K562 (cell line): ENCODE measurements around the gene PCP4L1. TPM values are rescaled to one million over a fixed set of nuclear protein-coding genes. Genes with fewer than 3 reads are reported as not detected.

Experiments used
- CBX5 ChIP-seq: IDR thresholded peaks from 2 replicates; pipeline ENCODE4 v1.6.1; 2014; ENCODE audit warnings: low read depth, borderline replicate concordance
- CHCHD3 ChIP-seq: fragments of 250-450 bp; sonication (Bioruptor Pico); IDR thresholded peaks from 2 replicates; pipeline ENCODE4 v2.1.2; 2022; ENCODE audit warnings: mild to moderate bottlenecking
- CREB3 ChIP-seq: fragments of 450-650 bp; conservative IDR thresholded peaks from 2 replicates; pipeline ENCODE4 v1.6.1; 2016; ENCODE audit warnings: missing genetic modification characterization, low read depth, mild to moderate bottlenecking, missing compliant biosample characterization, moderate library complexity
- E2F3 ChIP-seq: fragments of 250-450 bp; sonication (Bioruptor Pico); IDR thresholded peaks from 2 replicates; pipeline ENCODE4 v1.4.0; 2020; ENCODE audit warnings: mild to moderate bottlenecking
- E4F1 ChIP-seq: fragments of 250-450 bp; sonication (Bioruptor Pico); IDR thresholded peaks from 2 replicates; pipeline ENCODE4 v1.5.0; 2021; ENCODE audit warnings: mild to moderate bottlenecking, borderline replicate concordance
- FOXJ3 ChIP-seq: sonication (generic); formaldehyde crosslinking; IDR thresholded peaks from 2 replicates; pipeline ENCODE4 v1.4.0; 2020; ENCODE audit warnings: mild to moderate bottlenecking, missing genetic modification reagents
- KDM1A ChIP-seq, 2 experiments: fragments of 450-650 bp; IDR thresholded peaks; 2 replicates each; pipeline ENCODE4 v1.6.1; 2016; ENCODE audit warnings: mild to moderate bottlenecking in 2 of 2
- KLF1 ChIP-seq: fragments of 450-650 bp; IDR thresholded peaks from 2 replicates; pipeline ENCODE4 v1.6.1; 2016; ENCODE audit warnings: missing genetic modification characterization, missing compliant biosample characterization
- MAFF ChIP-seq: IDR thresholded peaks from 2 replicates; pipeline ENCODE4 v1.6.1; 2012; ENCODE audit warnings: low read length, improper control_type of control experiment
- NFE2 ChIP-seq: IDR thresholded peaks from 2 replicates; pipeline ENCODE4 v1.6.1; 2014; ENCODE audit warnings: antibody characterized with exemption, low read depth
- POLR3G ChIP-seq: IDR thresholded peaks from 2 replicates; pipeline ENCODE4 v1.6.1; 2011; ENCODE audit not compliant: insufficient read length, insufficient replicate concordance; ENCODE audit errors: extremely low read depth
- RAD21 ChIP-seq, 2 experiments: fragments of 250-450 bp in 1 of 2; fragments of 450-650 bp in 1 of 2; sonication (Bioruptor Pico) in 1 of 2; formaldehyde crosslinking in 1 of 2; IDR thresholded peaks in 1 of 2; conservative IDR thresholded peaks in 1 of 2; 2 replicates each; pipeline versions ENCODE4 v1.4.0 to v1.8.0; 2020 to 2022; ENCODE audit warnings: mild to moderate bottlenecking in 2 of 2, moderate library complexity in 1 of 2
- RERE ChIP-seq: sonication (generic); formaldehyde crosslinking; IDR thresholded peaks from 2 replicates; pipeline ENCODE4 v1.8.0; 2023; ENCODE audit warnings: missing genetic modification reagents, mild to moderate bottlenecking, borderline replicate concordance
- ZBTB17 ChIP-seq: fragments of 450-650 bp; formaldehyde crosslinking; IDR thresholded peaks from 2 replicates; pipeline ENCODE4 v1.4.0; 2020; ENCODE audit warnings: mild to moderate bottlenecking
- ZBTB49 ChIP-seq: sonication (generic); formaldehyde crosslinking; IDR thresholded peaks from 2 replicates; pipeline ENCODE4 v1.8.0; 2022; ENCODE audit warnings: missing genetic modification reagents, mild to moderate bottlenecking, borderline replicate concordance
- ZFP30 ChIP-seq: fragments of 250-450 bp; sonication (Bioruptor Pico); IDR thresholded peaks from 2 replicates; pipeline ENCODE4 v1.8.0; 2022; ENCODE audit warnings: moderate library complexity, mild to moderate bottlenecking, inconsistent platforms, borderline replicate concordance
- ZNF24 ChIP-seq: fragments of 450-650 bp; IDR thresholded peaks from 2 replicates; pipeline ENCODE4 v1.6.1; 2016
- ZNF695 ChIP-seq: fragments of 450-650 bp; formaldehyde crosslinking; IDR thresholded peaks from 2 replicates; pipeline ENCODE4 v1.4.0; 2020; ENCODE audit warnings: mild to moderate bottlenecking, moderate library complexity
- polyA plus RNA-seq, 8 experiments: library from polyadenylated mRNA; depleted of rRNA in 4 of 8; stranded (reverse) in 5 of 8; unstranded in 3 of 8; fragments of >200 nt; fragmentation: Nextera tagmentation in 2 of 8; fragmentation: Illumina TruSeq in 1 of 8; extraction: Ambion mirVana in 2 of 8; extraction: Trizol in 1 of 8; gene quantifications; 2 replicates each; pipeline versions ENCODE4 v1.2.1 to v1.2.3, GENCODE V29; 2011 to 2014; ENCODE audit warnings: inconsistent platforms in 1 of 8, missing spikeins in 1 of 8
- total RNA-seq, 7 experiments: library from RNA; depleted of rRNA in 6 of 7; stranded (reverse); fragments of >200 nt in 6 of 7; fragmentation: Illumina TruSeq in 2 of 7; extraction: Trizol in 2 of 7; gene quantifications; 2 replicates each; pipeline versions ENCODE4 v1.2.1 to v1.2.3, GENCODE V29; 2011 to 2021; ENCODE audit warnings: low replicate concordance in 1 of 7

The PCP4L1 gene
- total and polyA plus RNA-seq, 9 of the 15 experiments (the other 6 are each of a cell fraction or from before 2014, with no cell fraction given), result not detected

- TF ChIP-seq CREB3, result 0 out of 2 replicates have a peak, but pooled peaks have one; percentile 42
- TF ChIP-seq ZBTB49 (CRISPR knock-in tag), result no peak
- TF ChIP-seq ZFP30, result no peak
- TF ChIP-seq ZNF695 (CRISPR knock-in tag), result no peak
- no peak for TF ChIP-seq KLF1
- TF ChIP-seq POLR3G, result no peak
- no peak for TF ChIP-seq CBX5
- TF ChIP-seq MAFF, result peak; percentile 86
- no peak for TF ChIP-seq CHCHD3 (CRISPR knock-in tag)
- no peak for TF ChIP-seq FOXJ3 (CRISPR knock-in tag)
- no peak for TF ChIP-seq E4F1 (CRISPR knock-in tag)
- peak; percentile 57; the same call in 1 of the 2 replicates for TF ChIP-seq ZBTB17 (CRISPR knock-in tag)
- TF ChIP-seq E2F3 (CRISPR knock-in tag), result no peak
- TF ChIP-seq RERE, result no peak
- TF ChIP-seq RAD21 (CRISPR knock-in tag; conservative IDR thresholded peaks at IDR 0.05 in 1 of 2, IDR thresholded peaks at IDR 0.05 in 1 of 2), result no peak
- TF ChIP-seq ZNF24, result peak; percentile 7; the same call in 1 of the 2 replicates
- peak; percentile 96 for TF ChIP-seq NFE2
- TF ChIP-seq KDM1A (IDR thresholded peaks at IDR 0.05), result peak in 1 of 2 experiments; percentile 35; a peak in 1 of 4 replicates
These were observed 48.8 kb downstream of the PCP4L1 start (continued) for GRCh38 chr1:161307230-161307768.
